T-helper 1 cell treated with Interleukin-12 subunit alpha and Interleukin-12 subunit beta and Interleukin-4 antibody, amounts not matched to agents 30 ng/mL and 1 ng/mL, for 36 hours (primary cell): ENCODE results near the gene MTHFR. TPM values are rescaled to one million over a fixed set of nuclear protein-coding genes. Genes with fewer than 3 reads are reported as not detected.

Experiments used
- intact Hi-C: fragments of 100-400 bp; cut with micrococcal nuclease; formaldehyde crosslinking; loops from one replicate; pipeline ENCODE4 v1.15.1; 2024
- total RNA-seq: library from RNA; stranded (reverse); gene quantifications from 2 replicates; pipeline ENCODE4 v1.2.3, GENCODE V29; 2022

MTHFR gene
- total RNA-seq, 1 donor from 2014 or later, result 34.9 TPM

DNA sequence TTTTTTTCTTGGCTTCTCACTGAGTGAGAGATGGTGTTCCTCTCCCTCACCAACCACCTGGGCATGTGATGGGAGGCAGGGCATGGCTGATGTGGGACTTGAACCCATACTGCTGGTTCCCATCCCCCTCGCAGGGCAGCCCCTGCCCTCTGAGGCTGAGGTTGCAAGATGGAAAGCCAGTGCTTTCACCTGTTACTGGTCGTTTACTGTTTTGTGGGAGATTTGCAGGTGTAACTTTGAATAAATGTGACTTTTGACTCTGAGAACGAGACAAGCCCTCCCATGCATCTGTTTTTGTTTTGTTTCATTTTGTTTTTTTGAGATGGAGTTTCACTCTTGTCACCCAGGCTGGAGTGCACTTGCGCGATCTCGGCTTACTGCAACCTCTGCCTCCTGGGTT is 22.2 kb downstream of the MTHFR start:
- intact Hi-C loops, result no loop called here

DNA sequence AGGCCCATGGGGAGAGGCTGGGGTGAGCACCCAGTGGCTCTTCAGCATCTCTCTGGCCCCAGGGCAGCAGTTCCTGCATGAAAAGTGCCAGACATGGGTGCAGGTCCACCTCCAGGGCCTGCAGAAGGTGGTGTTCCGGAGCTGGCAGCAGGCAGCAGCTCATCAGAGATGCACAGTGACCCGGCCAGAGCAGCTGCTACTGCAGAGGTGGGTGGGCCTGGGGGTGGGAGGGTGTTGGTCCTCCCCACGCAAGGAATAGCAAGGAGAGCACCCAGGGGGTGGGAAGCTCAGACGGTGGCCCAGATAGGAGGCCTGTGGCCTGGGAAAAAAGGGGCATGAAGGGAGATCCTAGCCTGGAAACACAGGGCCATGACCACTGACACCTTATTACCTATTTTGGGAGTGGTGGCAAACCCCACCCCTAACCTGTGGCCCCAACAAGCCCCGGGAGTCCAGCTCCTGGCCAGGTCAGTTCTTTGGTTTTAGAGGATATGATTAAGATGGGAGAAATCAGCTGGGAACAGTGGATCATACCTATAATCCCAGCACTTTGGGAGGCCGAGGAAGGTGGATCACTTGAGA is 23.5 kb downstream of the MTHFR start:
- intact Hi-C loops, result no loop called here

- intact Hi-C loops, result no loop called here
Observed at GRCh38 chr1:11781297-11781696, 24.5 kb downstream of the MTHFR start.

GRCh38 chr1:11780380-11781147 is 25.2 kb downstream of the MTHFR start:
- intact Hi-C loops, result no loop called here

DNA sequence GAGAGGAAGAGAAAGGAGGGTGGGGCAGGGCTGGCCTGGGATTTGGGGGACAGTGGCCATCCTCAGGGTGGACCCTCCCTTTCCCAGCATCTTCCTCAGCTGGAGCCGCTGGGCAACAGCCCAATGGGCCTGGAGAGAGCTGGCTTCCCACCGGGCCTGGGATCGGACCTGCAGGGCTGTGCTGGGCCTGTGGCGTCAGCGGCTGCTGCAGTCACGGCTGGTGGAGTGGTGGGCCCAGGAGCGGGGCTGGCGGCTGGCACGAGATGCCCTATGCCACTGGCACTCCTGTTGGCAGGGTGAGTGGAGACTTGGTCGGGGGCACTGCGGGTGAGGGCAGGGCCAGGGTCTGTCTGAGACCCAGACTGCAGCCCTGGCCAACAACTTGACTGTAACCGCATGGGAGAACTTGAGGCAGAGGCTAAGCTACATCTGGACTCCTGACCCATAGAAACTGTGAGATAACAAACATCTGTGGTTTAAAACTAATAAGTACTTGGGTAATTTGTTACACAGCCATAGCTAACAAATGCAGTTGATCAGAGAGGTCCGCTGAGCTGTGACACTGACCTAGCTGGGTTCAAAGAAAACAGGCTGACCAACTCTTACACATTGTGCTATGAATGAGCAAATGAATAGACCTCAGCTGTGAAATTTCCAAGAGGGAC is 25.9 kb downstream of the MTHFR start:
- intact Hi-C loops, result no loop called here

GRCh38 chr1:11778844-11779623 is 26.7 kb downstream of the MTHFR start:
- intact Hi-C loops, result no loop called here

DNA sequence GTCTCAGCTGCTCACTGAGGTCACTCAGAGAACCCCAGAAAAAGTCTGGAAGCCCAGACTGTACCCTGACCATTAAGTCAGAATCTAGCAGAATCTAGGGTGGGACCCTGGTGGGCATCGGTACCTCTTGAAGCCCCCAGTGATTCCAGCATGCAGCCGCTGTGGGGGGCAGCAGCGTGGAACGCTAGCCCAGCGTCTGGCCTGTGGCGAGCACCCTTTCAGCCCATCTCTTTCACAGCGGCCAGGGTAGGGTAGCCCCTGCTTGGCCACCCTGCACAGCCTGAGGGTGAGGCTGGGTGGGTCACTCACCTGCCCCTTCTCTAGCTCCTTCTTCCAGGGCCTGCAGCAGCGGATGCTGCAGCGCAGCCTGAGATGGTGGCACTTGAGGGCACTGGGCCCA is 27.4 kb downstream of the MTHFR start:
- intact Hi-C loops, result no loop called here

DNA sequence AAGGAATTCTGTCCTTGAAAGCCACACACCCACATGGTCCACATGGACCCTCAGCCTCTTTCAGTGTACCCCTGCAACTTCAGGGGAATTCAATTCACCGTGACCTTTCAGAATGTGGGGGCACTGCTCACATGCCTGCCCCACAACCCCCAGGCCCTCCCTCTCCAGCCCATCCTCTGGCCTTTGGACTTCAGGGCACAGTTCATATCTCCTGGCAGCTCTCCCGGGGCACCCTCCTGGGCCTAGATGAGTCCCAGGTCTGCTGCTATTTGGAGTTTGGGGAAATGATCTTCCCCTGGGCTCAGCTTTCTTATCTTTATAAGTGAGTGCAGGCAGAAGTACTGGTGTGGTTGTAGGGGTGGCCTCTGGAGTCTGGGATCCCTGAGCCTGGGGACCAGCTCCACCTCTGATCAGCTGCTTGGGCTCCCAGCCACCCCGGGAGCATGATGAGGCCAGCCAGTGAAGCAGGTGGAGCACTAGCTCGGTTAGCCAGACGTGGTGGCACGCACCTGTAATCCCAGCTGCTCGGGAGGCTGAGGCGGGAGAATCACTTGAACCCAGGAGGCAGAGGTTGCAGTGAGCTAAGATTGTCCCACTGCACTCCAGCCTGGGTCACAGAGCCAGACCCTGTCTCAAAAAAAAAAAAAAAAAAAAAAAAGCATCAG is 28.0 kb downstream of the MTHFR start:
- intact Hi-C loops, result no loop called here

DNA sequence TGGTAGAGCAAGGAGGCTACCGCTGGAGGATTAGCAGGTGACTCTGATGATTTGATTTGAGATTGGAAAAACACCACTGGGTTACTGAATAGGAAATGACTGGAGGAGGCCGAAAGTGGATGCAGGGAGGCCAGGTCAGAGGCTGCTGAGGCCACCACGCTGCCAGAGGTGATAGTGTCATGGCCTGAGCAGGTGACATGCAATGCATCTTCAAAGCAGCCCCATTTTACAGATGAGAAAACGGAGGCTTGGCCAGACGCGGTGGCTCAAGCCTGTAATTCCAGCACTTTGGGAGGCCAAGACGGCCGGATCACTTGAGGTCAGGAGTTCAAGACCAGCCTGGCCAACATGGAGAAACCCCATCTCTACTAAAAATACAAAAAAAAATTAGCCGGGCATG is 31.0 kb downstream of the MTHFR start:
- intact Hi-C loops, result no loop called here

- intact Hi-C loops, result no loop called here
Observed at GRCh38 chr1:11772458-11772857, 33.3 kb downstream of the MTHFR start.

DNA sequence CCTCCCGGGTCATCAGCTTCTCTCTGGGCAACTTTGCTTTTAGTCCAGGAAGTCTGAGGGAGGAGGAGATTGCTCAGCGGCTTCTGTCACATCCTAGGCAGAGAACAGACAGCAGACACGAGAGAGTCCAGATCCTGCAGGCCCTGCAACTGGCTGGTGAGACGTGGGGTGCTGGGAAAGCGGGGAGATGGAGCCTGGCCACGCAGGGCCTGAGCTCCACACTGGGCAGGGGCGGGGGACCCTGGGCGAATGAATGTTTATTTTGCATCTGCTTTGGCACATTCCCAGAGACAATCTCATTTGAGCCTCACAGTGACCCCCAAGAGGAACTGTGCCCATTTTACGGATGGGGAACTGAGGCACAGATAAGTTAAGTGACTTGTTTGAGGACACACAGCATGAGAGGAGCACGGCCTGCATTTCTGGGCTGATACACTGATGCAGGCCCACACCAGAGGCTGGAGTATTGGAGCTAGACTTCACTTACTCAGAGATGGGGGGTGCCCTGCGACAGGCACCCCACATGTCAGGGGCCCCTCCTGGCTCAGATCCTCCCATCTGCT is 34.2 kb downstream of the MTHFR start:
- intact Hi-C loops, result no loop called here

GRCh38 chr1:11770011-11770410 is 35.8 kb downstream of the MTHFR start:
- intact Hi-C loops, result no loop called here

DNA sequence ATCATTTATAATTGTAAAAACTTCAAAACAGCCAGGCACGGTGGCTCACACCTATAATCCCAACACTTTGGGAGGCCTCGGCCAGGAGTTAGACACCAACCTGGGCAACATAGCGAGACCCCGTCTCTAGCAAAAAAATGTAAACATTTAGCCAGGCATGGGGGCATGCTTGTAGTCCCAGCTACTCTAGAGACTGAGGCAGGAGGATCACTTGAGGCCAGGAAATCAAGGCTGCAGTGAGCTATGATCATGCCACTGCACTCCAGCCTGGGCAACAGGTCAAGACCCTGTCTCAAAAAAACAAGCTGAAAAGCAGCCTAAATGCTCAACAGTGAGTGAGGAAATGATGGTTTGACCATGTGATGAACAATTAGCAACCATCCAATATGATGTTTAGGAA is 36.5 kb downstream of the MTHFR start:
- intact Hi-C loops, result no loop called here

DNA sequence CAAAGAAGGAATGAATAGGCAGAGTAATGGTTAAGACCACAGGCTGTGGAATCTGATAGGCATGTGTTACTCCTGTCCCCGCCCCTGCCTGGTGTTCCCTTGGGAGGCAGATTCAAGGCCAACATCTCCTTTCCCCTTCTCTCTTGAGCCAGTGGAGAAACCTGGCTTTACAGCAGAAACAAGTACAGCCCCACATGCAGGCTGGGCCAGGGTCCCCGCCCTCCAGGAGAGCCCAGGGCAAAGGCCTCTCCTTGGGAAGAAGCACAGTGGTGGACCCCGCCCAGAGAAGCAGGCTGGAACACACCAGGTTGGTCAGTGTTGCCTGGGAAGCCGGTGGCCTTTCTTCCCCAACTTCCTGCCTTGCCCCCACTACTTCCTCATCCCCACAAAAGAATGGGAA is 36.9 kb downstream of the MTHFR start:
- intact Hi-C loops, result no loop called here

DNA sequence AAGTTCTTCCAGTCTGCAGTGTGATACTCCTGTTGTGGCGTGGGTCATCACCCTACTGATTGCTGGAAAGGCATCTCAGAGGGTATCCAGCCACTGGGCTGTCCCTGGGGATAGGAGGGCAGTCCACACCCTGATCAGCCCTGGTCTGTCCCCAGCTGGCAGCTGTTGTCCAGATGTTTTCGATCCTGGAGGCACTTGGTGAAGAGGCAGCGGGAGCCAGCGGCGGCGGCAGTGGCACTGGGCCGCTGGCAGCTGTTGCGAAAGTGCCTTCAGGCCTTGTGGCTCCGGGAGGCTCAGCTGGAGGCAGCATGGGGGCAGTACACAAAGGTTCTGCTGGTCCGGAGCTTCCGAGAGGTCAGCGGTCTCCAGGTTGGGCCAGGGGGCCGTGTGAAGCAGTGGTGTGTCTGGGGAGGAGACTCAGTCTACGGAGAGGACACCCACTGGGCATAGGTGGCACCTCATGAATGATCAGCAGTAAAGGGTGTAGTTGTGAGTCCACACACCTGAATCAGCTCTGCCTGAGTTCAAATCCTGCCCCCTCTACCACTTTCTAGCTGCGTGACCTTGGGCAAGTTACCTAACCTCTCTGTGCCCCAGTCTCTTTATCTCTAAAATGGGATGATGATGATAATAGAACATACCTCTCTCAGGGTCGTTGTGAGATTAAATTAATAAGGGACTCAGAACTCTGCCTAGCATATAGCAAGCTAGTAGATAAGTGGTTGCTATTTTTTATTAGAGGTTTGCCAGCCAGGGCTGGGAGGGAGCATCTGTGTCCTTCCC is 37.7 kb downstream of the MTHFR start:
- intact Hi-C loops, result no loop called here

- intact Hi-C loops, result no loop called here
Observed at GRCh38 chr1:11766429-11766776, 39.4 kb downstream of the MTHFR start.

DNA sequence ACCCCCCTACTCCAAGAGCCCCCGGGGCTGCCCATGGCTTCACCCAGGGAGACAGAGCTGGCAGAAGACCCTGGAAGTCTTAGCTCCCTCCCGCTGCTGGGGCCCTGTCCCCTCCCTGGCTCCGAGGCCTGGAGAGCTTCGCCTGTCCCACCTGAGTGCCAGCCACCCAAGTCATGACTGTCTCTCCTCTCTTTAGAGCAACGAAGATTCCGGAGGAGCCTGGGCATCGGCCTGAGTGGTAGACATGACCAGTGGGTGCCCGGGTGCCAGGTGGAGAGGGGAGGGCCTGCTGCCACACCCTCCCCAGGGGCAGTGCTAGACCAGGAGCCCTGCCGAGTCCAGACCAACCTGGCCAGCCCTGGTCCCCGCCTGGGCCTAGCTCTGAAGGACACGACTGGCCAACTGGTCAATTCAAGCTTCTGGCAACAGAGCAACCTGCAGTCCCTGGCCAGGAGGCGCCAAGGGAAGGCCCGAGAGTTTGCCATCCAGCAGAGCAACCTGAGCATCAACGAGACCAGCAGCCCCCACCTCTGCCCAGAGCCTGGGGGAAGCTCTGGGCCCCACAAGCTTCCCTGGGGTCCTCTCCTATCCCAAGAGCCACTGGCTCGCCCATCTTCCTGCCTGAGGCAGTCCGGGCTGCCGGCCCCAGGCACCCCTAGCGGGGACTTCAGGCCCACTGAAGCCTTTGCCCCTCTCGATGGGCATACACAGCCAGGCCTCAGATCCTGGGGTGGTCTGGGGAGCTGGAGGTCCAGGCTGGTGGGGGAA is 39.9 kb downstream of the MTHFR start:
- intact Hi-C loops, result no loop called here

GRCh38 chr1:11764519-11764918 is 41.2 kb downstream of the MTHFR start:
- intact Hi-C loops, result no loop called here

DNA sequence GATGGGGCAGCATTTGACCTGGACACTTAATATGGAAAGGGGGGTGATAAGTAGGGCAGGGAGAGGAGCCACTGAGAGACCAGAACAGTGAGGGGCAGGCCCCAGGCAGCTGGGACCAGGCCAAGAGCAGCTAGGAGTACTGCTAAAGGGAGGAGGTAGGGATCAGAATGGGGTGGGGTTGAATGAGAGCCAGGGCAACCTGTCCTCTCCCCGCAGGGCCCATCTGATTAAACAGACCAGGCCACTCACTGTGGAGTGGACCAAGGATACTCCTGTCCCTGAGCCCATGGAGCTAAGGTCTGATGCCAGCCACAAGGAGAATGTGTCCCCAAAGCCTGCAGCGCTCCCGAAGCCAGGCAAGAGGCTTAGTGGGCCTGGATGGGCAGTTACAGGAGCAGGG is 41.6 kb downstream of the MTHFR start:
- intact Hi-C loops, result no loop called here

DNA sequence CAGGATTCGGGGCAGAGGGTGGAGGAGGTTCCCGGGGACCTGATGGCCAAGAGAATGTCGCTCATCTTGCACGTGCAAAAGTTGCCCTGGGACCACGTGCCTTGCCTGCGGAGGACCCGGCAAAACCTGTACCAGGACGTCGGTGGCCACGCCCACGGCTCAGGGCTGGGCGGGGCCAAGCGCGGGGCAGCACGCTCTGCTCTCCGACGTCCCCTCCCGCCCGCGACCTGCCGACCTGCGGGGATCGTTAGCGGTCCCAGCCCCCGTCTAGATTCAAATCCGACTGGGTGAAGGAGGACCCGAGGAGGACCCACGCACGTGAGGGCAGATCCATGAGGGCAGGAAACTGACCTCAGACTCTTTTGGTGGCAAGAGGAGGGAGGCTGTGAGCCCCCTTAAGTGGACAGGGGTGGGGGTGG is 43.8 kb downstream of the MTHFR start, which contains the start of gene C1orf167:
TSS of gene C1orf167 (plus strand) at position 206 of the 419 bp plus-strand sequence. CDS start 2,208 bp downstream, outside the sequence.
- intact Hi-C loops, result no loop called here
